Spleen (tissue), 7 donors: Measurements from ENCODE around the gene LINC01488.

ENCODE experiments used
- POLR2A ChIP-seq, 3 donors: fragments of 450-650 bp; IDR thresholded peaks; one replicate each; pipeline ENCODE4 v1.5.1; 2017; ENCODE audit warnings: antibody characterized with exemption in 3 of 3, mild to moderate bottlenecking in 1 of 3
- POLR2AphosphoS5 ChIP-seq, 3 donors: sonication (generic); formaldehyde crosslinking; IDR thresholded peaks; one replicate each; pipeline ENCODE4 v1.5.1; 2017; ENCODE audit warnings: antibody characterized with exemption in 3 of 3
- TF ChIP-seq, protein P1 (sequence below), 11 experiments: fragments of 200-600 bp in 7 of 11; fragments of 450-650 bp in 4 of 11; sonication (generic) in 4 of 11; IDR thresholded peaks in 8 of 11; conservative IDR thresholded peaks in 3 of 11; 1 replicate in 7 of 11; 2 replicates in 4 of 11; pipeline versions ENCODE4 v1.4.0 to v1.8.0; 2016 to 2021; ENCODE audit warnings: antibody characterized with exemption in 11 of 11, inconsistent platforms in 4 of 11, mild to moderate bottlenecking in 1 of 11
- donor health status: DM: no; HTN: no; CAD: no; lungs with moderate emphysema.
- donor health status: DM: no; HTN: no; CAD: no.
- donor health status: DM: no; HTN: no; CAD: no.

DNA sequence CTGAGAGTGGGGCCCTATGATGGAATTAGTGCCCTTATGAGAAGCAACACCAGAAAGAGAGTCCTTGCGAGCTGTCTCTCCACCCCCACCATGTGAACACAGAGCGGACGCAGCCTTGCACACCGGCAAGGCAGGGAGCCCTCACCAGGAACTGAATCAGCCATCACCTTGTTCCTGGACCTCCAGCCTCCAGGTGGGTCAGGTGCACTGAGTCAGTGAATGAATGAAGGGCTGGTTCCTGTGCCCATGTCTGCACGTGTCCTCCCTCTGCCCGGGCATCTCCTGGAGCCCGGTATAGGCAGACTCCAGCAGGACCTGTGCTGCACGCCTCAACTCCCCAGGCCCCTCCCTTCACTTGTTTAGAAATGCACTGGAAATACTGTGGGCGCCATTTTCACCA is 54.9 kb downstream of the LINC01488 start:
- TF ChIP-seq, protein P1, sequence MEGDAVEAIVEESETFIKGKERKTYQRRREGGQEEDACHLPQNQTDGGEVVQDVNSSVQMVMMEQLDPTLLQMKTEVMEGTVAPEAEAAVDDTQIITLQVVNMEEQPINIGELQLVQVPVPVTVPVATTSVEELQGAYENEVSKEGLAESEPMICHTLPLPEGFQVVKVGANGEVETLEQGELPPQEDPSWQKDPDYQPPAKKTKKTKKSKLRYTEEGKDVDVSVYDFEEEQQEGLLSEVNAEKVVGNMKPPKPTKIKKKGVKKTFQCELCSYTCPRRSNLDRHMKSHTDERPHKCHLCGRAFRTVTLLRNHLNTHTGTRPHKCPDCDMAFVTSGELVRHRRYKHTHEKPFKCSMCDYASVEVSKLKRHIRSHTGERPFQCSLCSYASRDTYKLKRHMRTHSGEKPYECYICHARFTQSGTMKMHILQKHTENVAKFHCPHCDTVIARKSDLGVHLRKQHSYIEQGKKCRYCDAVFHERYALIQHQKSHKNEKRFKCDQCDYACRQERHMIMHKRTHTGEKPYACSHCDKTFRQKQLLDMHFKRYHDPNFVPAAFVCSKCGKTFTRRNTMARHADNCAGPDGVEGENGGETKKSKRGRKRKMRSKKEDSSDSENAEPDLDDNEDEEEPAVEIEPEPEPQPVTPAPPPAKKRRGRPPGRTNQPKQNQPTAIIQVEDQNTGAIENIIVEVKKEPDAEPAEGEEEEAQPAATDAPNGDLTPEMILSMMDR (IDR thresholded peaks at IDR 0.05 in 8 of 11, conservative IDR thresholded peaks at IDR 0.05 in 3 of 11) = no peak
- TF ChIP-seq POLR2A (IDR thresholded peaks at IDR 0.05) (no peak), POLR2AphosphoS5 (IDR thresholded peaks at IDR 0.05) (no peak)
